Activated CD8-positive, alpha-beta memory T cell treated with anti-CD3 and anti-CD28 coated beads, Interleukin-2, amount 50 U/mL, for 1 hour (primary cell): ENCODE results near the gene BCORL1.

Experiments used
- DNase-seq: peaks from one replicate; pipeline ENCODE4 v3.0.0-alpha.2; 2020; ENCODE audit errors: extremely low read depth

Gene BCORL1

DNA sequence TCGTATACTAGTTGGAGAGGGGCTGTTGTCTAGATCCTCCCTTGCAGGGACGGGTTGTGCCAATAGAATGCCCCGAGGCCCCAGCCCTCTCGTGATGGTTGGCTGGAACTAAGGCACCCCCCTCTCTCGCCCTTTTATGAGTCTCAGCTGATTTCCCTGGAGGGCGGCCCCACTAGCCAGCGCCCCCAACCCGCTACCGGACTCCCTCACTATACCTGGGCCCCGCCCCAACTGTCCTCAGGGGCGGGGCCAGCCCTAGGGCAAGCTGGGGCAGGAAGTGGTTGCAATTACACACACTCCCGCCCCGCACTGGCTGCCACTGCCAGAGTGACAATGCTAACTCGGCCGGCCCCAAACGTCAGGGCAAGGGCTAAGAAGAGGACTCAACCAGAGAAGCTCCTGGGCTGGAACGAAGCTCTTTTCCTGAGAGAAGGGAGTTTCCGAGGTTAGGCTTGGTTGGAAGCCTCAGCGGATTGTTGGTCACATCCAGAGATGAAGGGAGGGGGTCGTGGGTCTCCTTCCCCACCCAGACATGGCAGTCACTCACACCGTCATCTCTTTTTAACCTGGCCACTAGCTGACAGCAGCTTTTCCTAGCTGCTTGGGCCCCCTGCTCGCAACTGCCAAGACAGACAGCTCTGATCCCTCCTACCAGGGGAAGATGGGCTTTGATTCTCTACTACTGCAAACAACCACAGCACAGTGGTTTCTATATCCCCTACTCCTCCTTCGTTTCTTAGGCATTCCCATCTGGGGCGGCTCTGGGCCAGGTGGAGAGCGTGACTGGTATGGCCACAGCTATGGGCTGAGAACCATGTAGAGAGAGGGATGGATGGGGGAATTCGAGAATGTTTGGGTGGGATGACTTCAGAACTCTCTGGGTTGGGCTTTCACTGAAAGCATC, 21.0 kb upstream of the BCORL1 start:
- DNase-seq: no peak

DNA sequence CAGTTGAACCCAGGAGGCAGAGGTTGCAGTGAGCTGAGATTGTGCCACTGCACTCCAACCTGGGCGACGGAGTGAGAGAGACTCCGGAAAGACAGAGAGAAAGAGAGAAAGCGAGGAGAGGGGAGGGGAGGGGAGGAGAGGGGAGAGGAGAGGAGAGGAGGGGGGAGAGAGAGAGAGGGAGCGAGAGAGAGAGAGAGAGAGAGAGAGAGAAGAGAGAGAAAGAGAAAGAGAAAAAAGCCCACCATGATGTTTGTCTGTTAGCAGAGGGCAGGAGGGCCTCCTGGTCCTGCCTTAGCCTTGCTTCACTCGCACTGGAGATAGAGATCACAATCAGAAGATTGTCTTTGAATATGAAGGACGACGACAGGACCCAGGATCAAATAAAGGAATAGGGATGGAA, 18.7 kb upstream of the BCORL1 start:
- no peak for DNase-seq

DNA sequence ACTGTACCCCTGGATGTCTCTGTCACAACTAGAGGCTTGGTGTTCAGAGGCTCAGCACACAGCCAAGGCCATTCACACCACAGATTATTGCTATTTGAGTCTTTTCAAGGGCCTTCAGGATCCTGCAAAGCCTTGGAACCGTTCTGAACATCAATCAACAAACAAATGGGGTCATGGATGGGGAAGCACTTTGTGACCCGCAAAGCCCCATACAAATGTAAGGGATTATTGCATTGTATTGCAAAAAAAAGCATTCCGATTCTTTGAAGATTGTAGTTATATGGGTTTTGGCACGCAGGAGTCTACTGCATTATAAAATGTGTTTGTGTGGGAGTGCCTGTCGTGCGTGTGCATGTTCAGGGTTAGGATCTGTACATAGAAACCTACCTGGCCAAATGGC, 17.3 kb upstream of the BCORL1 start:
- DNase-seq: no peak

DNA sequence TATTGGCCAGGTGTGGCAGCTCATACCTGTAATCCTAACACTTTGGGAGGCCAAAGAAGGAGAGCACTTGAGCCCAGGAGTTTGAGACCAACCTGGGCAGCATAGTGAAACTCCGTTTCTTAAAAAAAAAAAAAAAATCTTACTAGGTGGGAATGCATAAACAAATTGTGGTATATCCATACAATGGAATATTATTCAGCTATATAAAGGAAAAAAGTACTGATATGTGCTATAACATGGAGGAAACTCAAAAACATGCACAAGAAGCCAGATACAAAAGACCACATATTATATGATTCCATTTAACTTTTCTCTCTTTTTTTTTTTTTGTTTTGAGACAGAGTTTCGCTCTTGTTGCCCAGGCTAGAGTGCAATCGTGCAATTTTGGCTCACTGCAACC, 13.5 kb upstream of the BCORL1 start:
- DNase-seq: no peak

- no peak for DNase-seq
Observed at GRCh38 chrX:129976441-129976840, 6.0 kb upstream of the BCORL1 start.

DNA sequence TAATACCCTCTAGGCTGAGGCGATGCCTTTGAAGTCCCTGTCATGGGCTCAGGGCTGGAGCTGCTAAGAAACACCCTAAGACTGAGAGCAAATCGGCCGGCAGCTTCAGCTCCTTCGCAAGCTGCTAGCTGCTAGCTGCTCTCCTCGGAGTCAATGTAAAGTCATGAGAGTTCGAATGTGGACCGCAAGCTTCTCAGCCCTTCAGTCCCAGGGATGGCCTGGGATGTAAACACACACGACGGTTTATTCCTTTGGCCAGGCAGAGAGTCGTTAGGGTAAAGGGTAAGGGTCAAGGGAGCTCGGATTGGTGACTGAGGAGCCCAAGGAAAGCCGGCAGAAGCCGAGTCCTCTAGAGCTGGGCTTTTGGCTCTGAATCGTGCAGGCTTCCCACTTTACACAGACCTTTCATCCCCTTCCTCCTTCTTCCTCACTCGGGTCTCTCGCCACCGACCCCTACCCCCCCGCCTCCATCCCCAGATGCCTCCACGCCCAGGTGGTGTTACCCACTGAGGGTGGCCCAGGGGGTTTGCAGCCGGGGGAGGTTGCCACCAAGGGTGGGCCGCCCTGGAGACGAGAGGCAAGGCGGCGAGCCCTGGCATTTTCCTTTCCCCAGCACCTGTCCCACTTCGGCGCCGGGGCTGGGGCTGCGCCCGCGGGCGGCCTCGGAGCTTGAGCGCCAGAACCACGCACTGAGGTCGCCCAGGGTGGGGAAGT, 3.1 kb upstream of the BCORL1 start:
- no peak for DNase-seq

DNA sequence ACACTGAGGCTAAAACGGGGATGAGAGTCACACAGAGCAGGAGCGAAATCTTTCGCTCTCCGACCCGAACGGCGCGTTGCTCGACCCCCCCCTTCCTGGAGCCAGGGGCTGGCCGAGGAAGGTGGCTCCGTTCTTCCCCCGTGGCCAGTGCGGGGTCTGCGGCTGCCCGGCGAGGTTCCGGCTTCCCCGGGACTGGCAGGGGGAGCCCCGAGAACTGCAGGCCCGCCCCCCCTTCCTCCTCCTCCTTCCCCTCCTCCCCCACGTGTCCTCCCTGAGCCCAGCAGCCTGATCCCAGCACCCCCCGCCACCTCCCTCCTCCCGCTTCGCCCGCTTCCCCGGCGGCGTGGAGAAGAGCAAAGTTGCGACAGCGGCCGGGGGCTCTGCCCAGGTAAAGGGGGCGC, 2.4 kb upstream of the BCORL1 start:
- no peak for DNase-seq

GRCh38 chrX:129980540-129981199, 1.8 kb upstream of the BCORL1 start:
- DNase-seq: no peak

GRCh38 chrX:129981200-129981553, 1.3 kb upstream of the BCORL1 start:
- DNase-seq: no peak

GRCh38 chrX:129981752-129982299, 609 bp upstream of the BCORL1 start:
- no peak for DNase-seq

DNA sequence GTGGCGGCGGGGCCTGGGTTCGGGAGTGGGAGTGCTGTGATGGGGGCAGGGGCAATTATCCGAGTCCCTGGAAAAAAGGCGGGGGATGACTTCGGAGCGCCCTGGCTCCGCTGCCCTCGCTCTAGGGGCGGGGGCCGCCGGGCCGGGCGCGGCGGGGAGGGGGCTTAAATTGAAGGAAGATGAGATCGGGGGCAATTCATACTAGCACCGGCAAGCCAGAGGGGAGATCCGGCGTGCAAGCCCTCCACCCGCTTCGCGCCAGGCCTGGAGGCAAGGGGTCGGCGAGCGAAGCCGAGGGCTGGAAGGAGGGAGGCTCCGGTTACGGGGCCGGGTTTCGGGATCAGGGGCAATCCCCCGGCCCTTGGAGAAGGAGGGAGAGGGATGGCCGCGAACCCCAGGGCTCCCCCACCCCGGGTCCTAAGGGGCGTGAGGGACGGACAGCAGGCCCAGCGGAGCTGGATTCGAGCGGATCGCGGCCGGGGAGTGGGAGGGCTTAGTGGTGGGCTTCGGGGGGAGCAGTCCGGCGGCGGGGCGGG, 1.2 kb downstream of the BCORL1 start:
- DNase-seq: no peak

DNA sequence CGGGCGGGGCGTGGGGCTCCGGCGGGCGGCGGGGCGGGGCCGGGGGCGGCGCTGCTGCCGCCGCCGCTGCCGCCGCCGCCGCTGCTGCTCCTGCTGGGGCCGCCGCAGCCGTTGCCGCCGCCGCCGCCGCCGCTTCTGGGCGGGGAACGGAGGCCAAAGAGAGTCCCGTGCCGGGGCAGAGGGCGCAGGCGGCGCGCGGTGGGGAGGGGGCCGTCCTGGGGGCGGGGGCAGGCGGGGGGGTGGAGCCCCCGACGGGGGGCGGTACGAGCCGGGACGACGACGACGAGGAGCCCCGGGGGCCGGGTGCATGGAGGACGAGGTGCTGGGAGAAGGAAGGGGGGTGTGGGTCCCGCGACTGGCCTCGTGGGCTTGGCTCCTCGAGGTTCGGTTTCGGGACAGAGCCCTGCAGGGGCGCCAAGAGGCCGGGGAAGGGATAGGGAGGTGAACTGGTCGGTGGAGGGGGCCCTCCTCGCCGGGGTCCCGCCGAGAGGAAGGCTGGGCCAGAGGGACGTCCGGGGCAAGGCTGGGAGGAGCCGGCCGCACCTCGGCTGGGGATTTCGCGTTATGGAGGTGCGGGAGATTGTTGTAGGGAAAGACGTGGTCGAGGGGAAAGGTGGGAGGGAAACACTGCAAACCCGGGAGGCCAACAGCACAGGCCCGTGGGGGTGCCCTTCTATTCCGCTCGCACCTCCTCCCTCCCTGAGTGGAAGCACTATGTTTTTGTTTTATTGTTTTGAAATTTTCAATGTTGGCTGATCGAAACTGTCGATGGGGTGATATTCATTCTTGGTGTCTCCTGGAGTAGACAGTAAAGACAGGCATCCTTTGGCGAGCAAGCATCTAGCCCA, 1.9 kb downstream of the BCORL1 start:
- DNase-seq: no peak

GRCh38 chrX:129987871-129988270, 5.4 kb downstream of the BCORL1 start:
- no peak for DNase-seq

DNA sequence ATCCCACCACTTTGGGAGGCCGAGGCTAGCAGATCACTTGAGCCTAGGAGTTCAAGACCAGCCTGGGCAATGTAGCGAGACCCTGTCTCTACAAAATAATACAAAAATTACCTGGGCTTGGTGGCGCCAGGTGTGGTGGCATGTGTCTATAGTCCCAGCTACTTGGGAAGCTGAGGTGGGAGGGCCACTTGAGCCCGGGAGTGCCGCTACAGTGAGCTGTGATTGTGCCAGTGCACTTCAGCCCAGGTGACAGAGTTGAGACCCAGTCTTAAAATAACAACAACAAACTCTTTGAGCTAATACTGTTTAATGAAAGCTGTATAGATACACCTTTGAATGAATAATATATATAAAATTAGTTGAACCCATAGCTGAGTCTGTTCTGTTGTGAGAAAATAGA, 9.7 kb downstream of the BCORL1 start:
- no peak for DNase-seq

- DNase-seq: no peak
Observed at GRCh38 chrX:129996120-129996519, 13.7 kb downstream of the BCORL1 start.

DNA sequence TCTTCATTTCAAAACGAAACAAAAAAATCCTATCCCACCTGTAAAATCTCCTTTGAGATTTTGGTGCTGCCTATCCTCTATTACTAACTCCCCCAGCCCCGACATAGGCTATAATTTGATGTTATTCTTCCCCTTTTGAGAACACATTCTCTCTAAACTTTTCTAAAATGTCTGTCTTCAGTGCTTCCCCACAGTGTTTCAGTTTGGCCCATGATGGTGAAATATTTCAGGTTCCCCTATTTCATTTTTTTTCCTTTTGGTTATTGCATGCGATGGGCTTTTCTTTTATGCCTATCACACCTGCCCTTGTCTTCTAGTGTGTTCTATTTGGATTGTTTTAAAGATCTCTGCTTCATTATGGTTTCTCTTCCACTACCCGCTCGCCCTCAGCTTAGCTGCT, 14.7 kb downstream of the BCORL1 start:
- DNase-seq: no peak

- DNase-seq: no peak
Observed at GRCh38 chrX:129998021-129998420, 15.6 kb downstream of the BCORL1 start.

GRCh38 chrX:130001893-130002292, 19.5 kb downstream of the BCORL1 start:
- no peak for DNase-seq

GRCh38 chrX:130002541-130002940, 20.1 kb downstream of the BCORL1 start:
- no peak for DNase-seq

- DNase-seq: no peak
Observed at GRCh38 chrX:130005089-130005807, 22.8 kb downstream of the BCORL1 start.
